ENCODE measurements around the gene NRGN. TPM values are rescaled to one million over a fixed set of nuclear protein-coding genes. Genes with fewer than 3 reads are reported as not detected.
A peak's percentile ranks its signal among the peaks of the same experiment; 100 is the strongest.

The NRGN gene
- total and polyA plus RNA-seq, 10 donors = 12.7 to 61.2 (median 33.9) TPM

GRCh38 chr11:124756753-124757227 is 17.0 kb downstream of the NRGN start:
- TF ChIP-seq POLR2A (IDR thresholded peaks at IDR 0.05) = no peak
- TF ChIP-seq, protein P1, sequence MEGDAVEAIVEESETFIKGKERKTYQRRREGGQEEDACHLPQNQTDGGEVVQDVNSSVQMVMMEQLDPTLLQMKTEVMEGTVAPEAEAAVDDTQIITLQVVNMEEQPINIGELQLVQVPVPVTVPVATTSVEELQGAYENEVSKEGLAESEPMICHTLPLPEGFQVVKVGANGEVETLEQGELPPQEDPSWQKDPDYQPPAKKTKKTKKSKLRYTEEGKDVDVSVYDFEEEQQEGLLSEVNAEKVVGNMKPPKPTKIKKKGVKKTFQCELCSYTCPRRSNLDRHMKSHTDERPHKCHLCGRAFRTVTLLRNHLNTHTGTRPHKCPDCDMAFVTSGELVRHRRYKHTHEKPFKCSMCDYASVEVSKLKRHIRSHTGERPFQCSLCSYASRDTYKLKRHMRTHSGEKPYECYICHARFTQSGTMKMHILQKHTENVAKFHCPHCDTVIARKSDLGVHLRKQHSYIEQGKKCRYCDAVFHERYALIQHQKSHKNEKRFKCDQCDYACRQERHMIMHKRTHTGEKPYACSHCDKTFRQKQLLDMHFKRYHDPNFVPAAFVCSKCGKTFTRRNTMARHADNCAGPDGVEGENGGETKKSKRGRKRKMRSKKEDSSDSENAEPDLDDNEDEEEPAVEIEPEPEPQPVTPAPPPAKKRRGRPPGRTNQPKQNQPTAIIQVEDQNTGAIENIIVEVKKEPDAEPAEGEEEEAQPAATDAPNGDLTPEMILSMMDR (IDR thresholded peaks at IDR 0.05 in 8 of 11, conservative IDR thresholded peaks at IDR 0.05 in 3 of 11) = no peak
- WGBS, 5 donors = 84 to 92% (median 90%) methylated on average over 6 of the region's 6 CpGs
- intact Hi-C loops (cut with DNase I; ENCODE audit: low total_unique reads) = no loop called here

DNA sequence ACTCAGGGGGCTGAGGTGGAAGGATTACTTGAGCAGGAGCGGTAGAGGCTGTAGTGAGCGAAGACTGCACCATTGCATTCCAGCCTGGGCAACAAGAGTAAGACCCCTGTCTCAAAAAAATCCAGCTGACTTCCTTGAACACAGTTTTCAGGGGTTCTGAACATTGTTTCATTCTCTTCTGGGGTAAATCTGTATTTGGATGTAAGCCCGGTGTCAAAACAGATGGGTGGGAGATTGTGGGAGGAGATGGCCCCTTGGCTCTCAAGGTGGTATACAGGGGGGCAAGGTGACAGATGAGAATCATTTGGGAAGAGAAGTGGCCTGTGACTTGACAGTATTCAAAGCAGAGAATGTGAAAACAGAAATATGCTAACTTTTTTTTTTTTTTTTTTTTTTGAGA is 17.6 kb downstream of the NRGN start:
- no peak overlapping the region for H3K27ac ChIP-seq
- intact Hi-C loops (cut with DNase I; ENCODE audit: low total_unique reads) = no loop called here
- H3K27me3 ChIP-seq (replicated peaks in 1 of 7) = peaks cover 0 to 48% (median 34%) of the 10 kb centered on the region in 7 donors

More at GRCh38 chr11:124756753-124757227, 17.0 kb downstream of the NRGN start:
- Histone ChIP-seq H3K4me1 (peaks cover 27 to 72% (median 49%) of the 10 kb centered on the region in 6 donors), H3K27me3 (replicated peaks in 1 of 7) (peaks cover 0 to 47% (median 29%) of the 10 kb centered on the region in 7 donors), H3K9me3 (no peaks in the 10 kb centered on the region), H3K36me3 (no peaks in the 10 kb centered on the region), H3K27ac (no peak overlapping the region), H3K4me3 (no peak overlapping the region)
- DNase-seq = no peak

DNA sequence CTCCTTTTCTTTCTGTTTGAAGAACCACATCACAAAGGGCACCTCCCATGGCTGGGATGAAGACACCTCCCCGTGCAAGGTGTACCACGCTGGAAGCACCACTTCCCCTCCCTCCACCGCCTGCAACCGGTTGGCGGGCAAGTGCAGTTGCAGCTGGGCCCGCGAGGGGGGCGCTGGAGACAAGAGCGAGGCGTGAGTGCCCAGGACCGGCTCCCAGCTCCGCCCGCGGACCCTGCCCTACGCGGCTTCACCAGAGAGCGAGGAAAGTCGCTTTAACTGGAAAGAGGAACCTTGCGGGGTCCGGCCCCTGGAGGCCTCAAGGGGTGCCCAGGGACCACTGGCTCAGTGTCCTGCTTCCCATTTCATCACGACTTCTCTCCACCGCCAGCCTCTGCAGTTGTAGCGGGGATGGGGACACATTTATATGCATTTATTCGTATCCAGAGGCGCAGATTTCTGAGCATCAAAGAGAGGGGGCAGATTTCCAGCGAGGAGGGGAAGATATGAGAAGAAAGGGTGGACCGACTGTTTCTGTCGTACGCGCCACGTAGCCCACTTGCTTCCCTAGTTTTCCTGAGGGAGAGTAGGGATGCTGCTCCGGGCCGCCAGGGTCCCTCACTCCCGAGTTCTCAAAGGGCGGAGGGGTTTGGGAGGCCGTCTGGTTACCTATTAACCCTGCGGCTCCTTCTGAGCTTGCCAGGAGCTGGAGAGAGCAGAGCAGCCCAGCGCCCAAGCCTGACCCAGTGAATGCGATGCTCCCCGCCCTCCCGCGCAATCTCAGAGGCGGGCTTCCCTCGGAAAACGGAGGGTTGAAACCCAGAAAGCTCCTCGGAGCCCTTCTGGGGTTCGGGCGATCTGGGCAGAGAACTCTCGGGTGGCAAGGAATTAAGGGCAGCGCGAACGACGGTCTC is 18.9 kb downstream of the NRGN start:
- WGBS, 5 donors = 24 to 38% (median 31%) methylated on average over 41 to 53 of the region's 53 CpGs
- intact Hi-C loops (cut with DNase I; ENCODE audit: low total_unique reads) = no loop called here
- DNase-seq = peak; percentile 94
- peak overlapping the region in 7 of 8 donors; percentile 41 to 83 (median 70) for H3K27ac ChIP-seq
- no peaks in the 10 kb centered on the region for H3K36me3 ChIP-seq
- H3K9me3 ChIP-seq = no peaks in the 10 kb centered on the region
- H3K4me3 ChIP-seq = peak overlapping the region in 6 of 8 donors; percentile 15 to 81 (median 63)
- peak in 2 of 3 donors; percentile 56 to 71 for TF ChIP-seq POLR2AphosphoS5 (IDR thresholded peaks at IDR 0.05)
- no peak for TF ChIP-seq POLR2A (IDR thresholded peaks at IDR 0.05)
- TF ChIP-seq, protein P1 (IDR thresholded peaks at IDR 0.05 in 8 of 11, conservative IDR thresholded peaks at IDR 0.05 in 3 of 11) = peak; percentile 43 to 81 (median 67)
- H3K4me1 ChIP-seq = peaks cover 32 to 72% (median 58%) of the 10 kb centered on the region in 6 donors
- peaks cover 0 to 55% (median 34%) of the 10 kb centered on the region in 7 donors for H3K27me3 ChIP-seq (replicated peaks in 1 of 7)

More for the DNA sequence above, 17.6 kb downstream of the NRGN start:
- peaks cover 27 to 72% (median 49%) of the 10 kb centered on the region in 6 donors for H3K4me1 ChIP-seq
- WGBS, 5 donors = 85 to 95% (median 91%) methylated on average over 3 of the region's 3 CpGs
- TF ChIP-seq, protein P1 (IDR thresholded peaks at IDR 0.05 in 8 of 11, conservative IDR thresholded peaks at IDR 0.05 in 3 of 11) = no peak
- TF ChIP-seq POLR2AphosphoS5 (IDR thresholded peaks at IDR 0.05) (no peak), POLR2A (IDR thresholded peaks at IDR 0.05) (no peak)
- no peaks in the 10 kb centered on the region for H3K9me3 ChIP-seq
- no peak overlapping the region for H3K4me3 ChIP-seq
- no peak for DNase-seq
- H3K36me3 ChIP-seq = no peaks in the 10 kb centered on the region
